Breast epithelium (tissue), 4 donors: ENCODE measurements around the gene GATB. TPM values are rescaled to one million over a fixed set of nuclear protein-coding genes. Genes with fewer than 3 reads are reported as not detected.

ENCODE experiments used
- DNase-seq, 2 donors: peaks; one replicate each; pipeline ENCODE4 v3.0.0-alpha.2; 2019; ENCODE audit warnings: low spot score in 2 of 2
- H3K27ac ChIP-seq, 2 donors: fragments of 200-600 bp; sonication (generic) in 1 of 2; one replicate each; pipeline ENCODE4 v1.5.1; 2016 to 2019; ENCODE audit warnings: mild to moderate bottlenecking in 1 of 2
- H3K27me3 ChIP-seq, 2 donors: fragments of 200-600 bp; sonication (generic) in 1 of 2; one replicate each; pipeline versions ENCODE4 v1.5.1 to v1.6.0; 2017 to 2019; ENCODE audit warnings: control low read depth in 1 of 2, mild to moderate bottlenecking in 1 of 2
- H3K36me3 ChIP-seq: fragments of 200-600 bp; one replicate; pipeline ENCODE4 v1.5.1; 2019
- H3K4me1 ChIP-seq, 2 donors: fragments of 200-600 bp; sonication (generic); one replicate each; pipeline ENCODE4 v1.5.1; 2016 to 2019; ENCODE audit warnings: control low read depth in 1 of 2
- H3K4me3 ChIP-seq, 3 donors: fragments of 200-600 bp; sonication (generic); 1 replicate in 2 of 3; 2 replicates in 1 of 3; pipeline ENCODE4 v1.5.1; 2016 to 2019; ENCODE audit warnings: mild to moderate bottlenecking in 3 of 3, moderate library complexity in 2 of 3
- H3K9me3 ChIP-seq, 2 donors: fragments of 200-600 bp; sonication (generic) in 1 of 2; one replicate each; pipeline ENCODE4 v1.5.1; 2016 to 2019; ENCODE audit warnings: control low read depth in 1 of 2
- POLR2A ChIP-seq: fragments of 450-650 bp; IDR thresholded peaks from one replicate; pipeline ENCODE4 v1.6.1; 2016; ENCODE audit warnings: antibody characterized with exemption, mild to moderate bottlenecking, moderate library complexity
- POLR2AphosphoS5 ChIP-seq, 3 donors: sonication (generic); formaldehyde crosslinking; IDR thresholded peaks; one replicate each; pipeline ENCODE4 v1.6.1; 2017; ENCODE audit warnings: antibody characterized with exemption in 3 of 3
- intact Hi-C: fragments of 100-400 bp; cut with DNase I; formaldehyde crosslinking; loops from one replicate; pipeline ENCODE4 v1.15.1; 2023; ENCODE audit warnings: low total_unique reads
- total RNA-seq, 3 donors: library from RNA; depleted of rRNA; stranded (reverse); fragments of >200 nt; gene quantifications; one replicate each; pipeline ENCODE4 v1.1.0, GENCODE V29; 2016
- TF ChIP-seq, protein P1 (sequence below), 3 donors: fragments of 450-650 bp; IDR thresholded peaks; one replicate each; pipeline ENCODE4 v1.5.1; 2016 to 2017; ENCODE audit warnings: antibody characterized with exemption in 3 of 3, mild to moderate bottlenecking in 3 of 3, moderate library complexity in 3 of 3

GATB gene
- total RNA-seq, 3 donors from 2014 or later, result 12.8 to 26.6 (median 20.6) TPM

- no peaks in the 10 kb centered on the region for H3K36me3 ChIP-seq
- intact Hi-C loops, result no loop called here
These were observed 133.3 kb downstream of the GATB start for GRCh38 chr4:151627491-151627890.

DNA sequence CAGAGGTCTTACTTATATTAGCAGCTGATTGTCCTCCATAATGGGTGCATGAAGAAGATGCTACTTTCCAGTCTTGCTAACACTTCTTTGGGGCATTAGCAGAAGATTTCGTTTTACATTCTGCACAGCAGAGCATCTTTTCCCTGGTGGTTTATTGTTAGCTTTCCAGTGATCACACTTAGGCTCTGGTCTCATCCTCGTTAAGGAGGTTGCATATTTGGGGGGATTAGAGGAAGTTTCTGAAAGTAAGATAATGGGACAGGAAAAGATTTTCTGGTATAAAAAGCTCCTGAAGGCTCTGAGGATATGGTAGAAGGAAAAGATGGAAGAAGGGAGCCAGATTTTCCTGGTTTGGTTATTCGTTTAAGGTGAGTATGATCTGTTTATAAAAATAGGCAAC is 134.1 kb downstream of the GATB start:
- TF ChIP-seq POLR2AphosphoS5 (IDR thresholded peaks at IDR 0.05) (no peak), POLR2A (no peak)
- TF ChIP-seq, protein P1, sequence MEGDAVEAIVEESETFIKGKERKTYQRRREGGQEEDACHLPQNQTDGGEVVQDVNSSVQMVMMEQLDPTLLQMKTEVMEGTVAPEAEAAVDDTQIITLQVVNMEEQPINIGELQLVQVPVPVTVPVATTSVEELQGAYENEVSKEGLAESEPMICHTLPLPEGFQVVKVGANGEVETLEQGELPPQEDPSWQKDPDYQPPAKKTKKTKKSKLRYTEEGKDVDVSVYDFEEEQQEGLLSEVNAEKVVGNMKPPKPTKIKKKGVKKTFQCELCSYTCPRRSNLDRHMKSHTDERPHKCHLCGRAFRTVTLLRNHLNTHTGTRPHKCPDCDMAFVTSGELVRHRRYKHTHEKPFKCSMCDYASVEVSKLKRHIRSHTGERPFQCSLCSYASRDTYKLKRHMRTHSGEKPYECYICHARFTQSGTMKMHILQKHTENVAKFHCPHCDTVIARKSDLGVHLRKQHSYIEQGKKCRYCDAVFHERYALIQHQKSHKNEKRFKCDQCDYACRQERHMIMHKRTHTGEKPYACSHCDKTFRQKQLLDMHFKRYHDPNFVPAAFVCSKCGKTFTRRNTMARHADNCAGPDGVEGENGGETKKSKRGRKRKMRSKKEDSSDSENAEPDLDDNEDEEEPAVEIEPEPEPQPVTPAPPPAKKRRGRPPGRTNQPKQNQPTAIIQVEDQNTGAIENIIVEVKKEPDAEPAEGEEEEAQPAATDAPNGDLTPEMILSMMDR (IDR thresholded peaks at IDR 0.05), result no peak
- Histone ChIP-seq H3K27me3 (no peaks in the 10 kb centered on the region), H3K9me3 (no peaks in the 10 kb centered on the region), H3K4me3 (no peak overlapping the region), H3K4me1 (no peaks in the 10 kb centered on the region), H3K36me3 (no peaks in the 10 kb centered on the region), H3K27ac (no peak overlapping the region)
- intact Hi-C loops, result no loop called here
- no peak for DNase-seq

More at GRCh38 chr4:151627491-151627890, 133.3 kb downstream of the GATB start:
- H3K27me3 ChIP-seq, result no peaks in the 10 kb centered on the region
- DNase-seq, result no peak
- no peak overlapping the region for H3K4me3 ChIP-seq
- H3K4me1 ChIP-seq, result no peaks in the 10 kb centered on the region
- no peak for TF ChIP-seq POLR2AphosphoS5 (IDR thresholded peaks at IDR 0.05)
- TF ChIP-seq, protein P1 (IDR thresholded peaks at IDR 0.05), result no peak
- no peak for TF ChIP-seq POLR2A
- no peak overlapping the region for H3K27ac ChIP-seq
- H3K9me3 ChIP-seq, result no peaks in the 10 kb centered on the region

DNA sequence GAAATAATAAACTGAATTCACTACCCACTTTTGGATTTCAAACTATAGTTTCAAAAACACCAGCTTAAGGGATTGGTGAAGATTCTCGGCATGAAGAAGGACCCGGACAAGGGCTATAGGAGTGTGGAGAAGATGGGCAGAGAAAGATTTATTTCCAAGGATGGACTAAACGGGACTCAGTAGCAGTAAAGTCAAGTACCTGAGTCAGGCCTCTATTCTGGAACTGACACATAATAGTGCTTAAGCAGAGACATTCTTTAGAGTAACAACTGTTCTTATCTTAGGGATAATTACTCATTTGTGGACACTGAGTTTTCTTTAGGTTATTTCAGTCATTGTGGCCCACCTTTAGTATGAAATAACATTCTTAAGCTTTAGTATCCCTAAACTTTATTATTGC is 134.6 kb downstream of the GATB start:
- Histone ChIP-seq H3K27ac (no peak overlapping the region), H3K9me3 (no peaks in the 10 kb centered on the region), H3K4me3 (no peak overlapping the region), H3K4me1 (no peaks in the 10 kb centered on the region), H3K36me3 (no peaks in the 10 kb centered on the region), H3K27me3 (no peaks in the 10 kb centered on the region)
- intact Hi-C loops, result no loop called here
- DNase-seq, result no peak
- no peak for TF ChIP-seq POLR2AphosphoS5 (IDR thresholded peaks at IDR 0.05)
- TF ChIP-seq, protein P1 (IDR thresholded peaks at IDR 0.05), result no peak
- TF ChIP-seq POLR2A, result no peak

GRCh38 chr4:151624626-151625565 is 135.9 kb downstream of the GATB start:
- Histone ChIP-seq H3K27me3 (no peaks in the 10 kb centered on the region), H3K4me3 (no peak overlapping the region), H3K27ac (no peak overlapping the region), H3K36me3 (no peaks in the 10 kb centered on the region), H3K4me1 (no peaks in the 10 kb centered on the region), H3K9me3 (no peaks in the 10 kb centered on the region)
- no peak for DNase-seq
- intact Hi-C loops, result no loop called here
- TF ChIP-seq POLR2AphosphoS5 (IDR thresholded peaks at IDR 0.05) (no peak), POLR2A (no peak)
- TF ChIP-seq, protein P1 (IDR thresholded peaks at IDR 0.05), result no peak
